ENCODE results near the gene SLC17A9.

Gene SLC17A9

GRCh38 chr20:62999580-62999979 lies 47.1 kb downstream of the SLC17A9 start:
- no peak for DNase-seq (ENCODE audit: low read depth)
- TF ChIP-seq, protein P1, sequence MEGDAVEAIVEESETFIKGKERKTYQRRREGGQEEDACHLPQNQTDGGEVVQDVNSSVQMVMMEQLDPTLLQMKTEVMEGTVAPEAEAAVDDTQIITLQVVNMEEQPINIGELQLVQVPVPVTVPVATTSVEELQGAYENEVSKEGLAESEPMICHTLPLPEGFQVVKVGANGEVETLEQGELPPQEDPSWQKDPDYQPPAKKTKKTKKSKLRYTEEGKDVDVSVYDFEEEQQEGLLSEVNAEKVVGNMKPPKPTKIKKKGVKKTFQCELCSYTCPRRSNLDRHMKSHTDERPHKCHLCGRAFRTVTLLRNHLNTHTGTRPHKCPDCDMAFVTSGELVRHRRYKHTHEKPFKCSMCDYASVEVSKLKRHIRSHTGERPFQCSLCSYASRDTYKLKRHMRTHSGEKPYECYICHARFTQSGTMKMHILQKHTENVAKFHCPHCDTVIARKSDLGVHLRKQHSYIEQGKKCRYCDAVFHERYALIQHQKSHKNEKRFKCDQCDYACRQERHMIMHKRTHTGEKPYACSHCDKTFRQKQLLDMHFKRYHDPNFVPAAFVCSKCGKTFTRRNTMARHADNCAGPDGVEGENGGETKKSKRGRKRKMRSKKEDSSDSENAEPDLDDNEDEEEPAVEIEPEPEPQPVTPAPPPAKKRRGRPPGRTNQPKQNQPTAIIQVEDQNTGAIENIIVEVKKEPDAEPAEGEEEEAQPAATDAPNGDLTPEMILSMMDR (conservative IDR thresholded peaks at IDR 0.05; ENCODE audit: control insufficient read depth, insufficient read depth, low read depth, low read length) = no peak
- H3K4me3 ChIP-seq (ENCODE audit: control insufficient read depth, low read depth, low read length) = no peak overlapping the region

- no peak overlapping the region for H3K4me3 ChIP-seq (ENCODE audit: control insufficient read depth, low read depth, low read length)
- TF ChIP-seq, protein P1 (conservative IDR thresholded peaks at IDR 0.05; ENCODE audit: control insufficient read depth, insufficient read depth, low read depth, low read length) = no peak
- no peak for DNase-seq (ENCODE audit: low read depth)
These were observed 47.5 kb downstream of the SLC17A9 start for GRCh38 chr20:63000036-63000435.

DNA sequence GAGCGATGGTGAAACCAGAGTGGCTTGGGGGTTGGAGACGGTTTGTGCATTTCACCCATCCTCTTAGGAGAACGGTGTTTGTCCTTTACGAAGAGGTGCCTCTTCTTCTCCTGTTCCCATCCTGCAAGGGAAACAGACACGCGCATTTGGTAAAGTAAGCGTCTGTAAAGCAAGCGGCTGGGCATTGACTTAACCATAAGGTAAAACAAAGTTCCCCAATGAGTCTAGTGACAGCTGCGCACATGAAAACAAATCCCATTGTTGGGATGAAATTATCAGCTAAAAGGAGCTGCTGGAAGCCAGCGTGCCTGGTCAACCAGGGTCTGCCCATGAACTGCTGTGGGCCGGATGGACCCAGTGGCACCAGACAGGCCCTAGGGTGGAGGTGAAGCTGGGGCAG lies 48.4 kb downstream of the SLC17A9 start:
- TF ChIP-seq, protein P1 (conservative IDR thresholded peaks at IDR 0.05; ENCODE audit: control insufficient read depth, insufficient read depth, low read depth, low read length) = no peak
- H3K4me3 ChIP-seq (ENCODE audit: control insufficient read depth, low read depth, low read length) = no peak overlapping the region
- no peak for DNase-seq (ENCODE audit: low read depth)

DNA sequence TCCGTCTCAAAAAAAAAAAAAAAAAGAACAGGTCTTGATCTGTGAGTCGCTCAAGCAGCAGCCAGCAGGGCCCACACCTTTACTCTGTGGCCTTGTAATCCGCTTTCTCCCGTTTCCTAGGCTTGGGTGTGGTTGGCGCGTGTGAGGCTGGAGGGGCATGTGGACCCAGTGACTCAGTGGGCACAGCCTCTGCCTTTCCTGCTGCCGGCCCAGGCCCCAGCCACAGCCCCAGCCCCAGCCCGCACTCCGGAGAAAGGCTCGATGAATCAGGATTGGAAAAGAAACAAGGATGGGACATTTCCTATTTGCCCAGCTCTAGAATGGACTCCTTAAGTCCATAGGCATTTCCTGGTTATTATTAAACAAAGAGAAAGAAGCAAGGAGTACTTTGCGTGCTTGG lies 50.0 kb downstream of the SLC17A9 start:
- no peak for DNase-seq (ENCODE audit: low read depth)
- no peak overlapping the region for H3K4me3 ChIP-seq (ENCODE audit: control insufficient read depth, low read depth, low read length)
- TF ChIP-seq, protein P1 (conservative IDR thresholded peaks at IDR 0.05; ENCODE audit: control insufficient read depth, insufficient read depth, low read depth, low read length) = no peak

DNA sequence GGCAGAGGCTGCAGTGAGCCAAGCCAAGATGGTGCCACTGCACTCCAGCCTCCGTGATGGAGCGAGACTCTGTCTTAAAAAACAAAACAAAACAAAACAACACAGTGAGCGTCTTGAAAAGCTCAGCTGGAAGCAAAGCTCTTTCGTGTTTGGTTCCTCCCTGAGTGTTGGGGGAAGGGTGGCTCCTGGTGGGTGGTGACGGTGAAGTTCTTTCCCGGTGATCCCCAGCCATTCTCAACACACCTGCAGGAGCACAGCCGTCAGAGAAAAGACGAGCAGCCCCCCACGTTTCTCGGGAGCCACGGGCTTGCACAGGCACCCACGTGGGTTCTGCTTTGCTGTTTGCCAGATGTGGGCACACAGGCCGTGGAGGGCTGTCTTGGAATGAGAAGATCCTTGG lies 51.0 kb downstream of the SLC17A9 start:
- H3K4me3 ChIP-seq (ENCODE audit: control insufficient read depth, low read depth, low read length) = no peak overlapping the region
- TF ChIP-seq, protein P1 (conservative IDR thresholded peaks at IDR 0.05; ENCODE audit: control insufficient read depth, insufficient read depth, low read depth, low read length) = no peak
- no peak for DNase-seq (ENCODE audit: low read depth)

DNA sequence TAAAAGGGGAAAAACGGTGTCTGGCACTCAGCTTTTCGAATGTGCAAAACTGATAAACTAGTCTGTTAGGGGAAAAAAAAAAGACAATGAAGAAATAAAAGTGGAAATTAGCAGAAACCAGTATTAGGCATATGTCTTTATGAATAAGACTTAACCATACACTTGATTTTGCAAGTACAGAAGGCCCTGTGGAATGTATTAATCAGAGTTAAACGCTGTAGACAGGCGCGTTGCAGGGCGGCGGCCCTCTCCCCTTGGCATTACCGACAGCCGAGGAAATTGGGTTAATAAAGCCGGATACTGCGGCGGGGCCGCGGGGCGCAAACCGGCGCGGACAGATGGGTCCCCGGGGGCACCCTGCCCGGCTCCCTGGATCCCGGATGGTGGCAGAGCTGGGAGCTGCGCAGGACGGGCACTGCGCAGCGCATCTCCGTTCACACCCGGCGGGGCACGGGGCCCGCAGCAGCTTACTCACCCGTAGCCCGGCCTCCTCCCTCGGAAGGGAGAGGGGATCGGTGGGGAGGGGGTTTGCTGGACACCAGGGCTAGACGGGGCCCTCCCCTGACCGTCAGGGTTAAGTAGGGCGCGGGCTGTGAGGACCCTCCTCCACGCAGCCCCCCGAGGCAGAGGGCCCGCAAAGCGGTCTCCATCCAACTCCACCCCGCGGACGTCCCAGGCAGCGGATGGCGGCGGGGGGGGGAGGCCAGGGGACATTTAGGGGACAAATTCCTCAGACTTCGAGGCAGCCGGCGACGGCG lies 52.3 kb downstream of the SLC17A9 start:
- TF ChIP-seq, protein P1 (conservative IDR thresholded peaks at IDR 0.05; ENCODE audit: control insufficient read depth, insufficient read depth, low read depth, low read length) = no peak
- H3K4me3 ChIP-seq (ENCODE audit: control insufficient read depth, low read depth, low read length) = no peak overlapping the region
- no peak for DNase-seq (ENCODE audit: low read depth)

All from fibroblast of mammary gland (primary cell).